Measurements from ENCODE around the gene AHNAK.

- TF ChIP-seq CTCF (IDR thresholded peaks at IDR 0.05; ENCODE audit: insufficient read depth, low read length, poor library complexity, severe bottlenecking) (no peak), EZH2phosphoT487 (conservative IDR thresholded peaks at IDR 0.05; ENCODE audit: low read length) (no peak)
Observed at GRCh38 chr11:62595124-62595523, 48.5 kb upstream of the AHNAK start.
